ENCODE data around the gene IWS1.
"Not testable (repeated sequence)": the region's sequence is repeated elsewhere in the genome, so short reads cannot be mapped to it uniquely, and the experiment has no call there.

Gene IWS1

DNA sequence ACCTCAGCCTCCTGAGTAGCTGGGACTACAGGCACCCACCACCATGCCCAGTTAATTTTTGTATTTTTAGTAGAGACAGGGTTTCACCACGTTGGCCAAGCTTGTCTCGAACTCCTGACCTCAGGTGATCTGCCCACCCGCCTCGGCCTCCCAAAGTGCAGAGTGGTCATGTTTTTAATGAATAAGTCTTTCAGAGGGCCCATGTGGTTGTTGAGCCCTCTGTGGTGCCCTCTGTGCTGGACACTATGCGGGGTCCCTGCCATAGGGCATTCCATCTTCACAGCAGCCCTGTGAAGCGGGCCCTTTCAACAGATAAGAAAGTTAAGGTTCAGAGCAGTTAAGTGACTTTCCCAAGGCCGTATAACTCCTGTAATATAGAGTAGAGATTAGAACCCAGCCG is 35.1 kb upstream of the IWS1 start:
- no peak for DNase-seq (ENCODE audit: low read depth in 1 of 2, low spot score in 1 of 2)

DNA sequence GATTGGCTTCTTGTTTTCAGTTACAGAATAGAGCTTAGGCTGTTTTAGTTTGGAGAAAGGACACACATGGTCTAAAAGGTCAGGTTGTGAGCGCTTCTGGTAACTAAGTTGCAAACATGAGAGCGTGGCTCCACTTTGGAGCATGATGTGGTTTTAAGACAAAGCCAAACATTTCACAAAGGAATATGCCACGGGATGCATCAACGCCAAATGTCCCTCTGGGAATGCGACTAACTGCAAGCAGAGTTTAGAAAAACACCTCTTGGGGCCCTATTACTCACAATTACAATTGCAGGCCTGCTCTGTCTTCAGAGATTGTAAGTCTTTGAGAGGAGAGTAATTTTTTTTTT is 34.6 kb upstream of the IWS1 start:
- no peak for DNase-seq (ENCODE audit: low read depth in 1 of 2, low spot score in 1 of 2)

DNA sequence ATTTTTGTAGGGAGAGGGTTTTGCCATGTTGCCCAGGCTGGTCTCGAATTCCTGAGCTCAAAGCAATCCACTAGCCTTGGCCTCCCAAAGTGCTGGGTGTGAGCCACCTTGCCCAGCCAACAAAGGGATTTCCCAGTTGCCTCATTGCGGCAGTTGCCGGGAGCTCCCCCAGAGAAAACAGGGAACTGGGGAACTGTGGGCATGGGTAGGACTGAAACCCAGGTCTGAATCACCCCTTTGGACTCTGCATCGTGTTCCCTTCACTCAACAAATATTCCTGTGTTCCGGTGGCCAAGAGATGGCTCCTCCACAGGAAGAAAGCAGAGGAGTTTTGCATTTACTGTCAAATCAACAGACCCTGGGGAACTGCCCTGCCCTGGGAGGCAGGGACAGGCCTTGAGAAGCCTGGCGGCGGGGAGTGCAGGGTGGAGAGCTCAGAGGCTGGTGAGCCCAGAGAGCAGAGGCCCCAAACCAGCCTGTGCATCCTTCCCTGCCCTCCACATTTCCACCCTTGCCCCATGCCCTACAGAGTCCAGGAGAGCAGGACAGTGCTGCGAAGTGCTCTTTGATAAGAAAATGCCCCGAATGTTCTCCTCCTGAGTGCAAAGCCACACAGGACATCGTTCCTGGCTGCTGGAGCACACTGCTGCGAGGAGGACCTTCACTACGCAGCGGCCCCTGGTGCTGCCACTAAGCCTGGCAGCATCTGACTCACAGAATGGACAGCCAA is 34.1 kb upstream of the IWS1 start:
- DNase-seq (ENCODE audit: low read depth in 1 of 2, low spot score in 1 of 2): no peak

DNA sequence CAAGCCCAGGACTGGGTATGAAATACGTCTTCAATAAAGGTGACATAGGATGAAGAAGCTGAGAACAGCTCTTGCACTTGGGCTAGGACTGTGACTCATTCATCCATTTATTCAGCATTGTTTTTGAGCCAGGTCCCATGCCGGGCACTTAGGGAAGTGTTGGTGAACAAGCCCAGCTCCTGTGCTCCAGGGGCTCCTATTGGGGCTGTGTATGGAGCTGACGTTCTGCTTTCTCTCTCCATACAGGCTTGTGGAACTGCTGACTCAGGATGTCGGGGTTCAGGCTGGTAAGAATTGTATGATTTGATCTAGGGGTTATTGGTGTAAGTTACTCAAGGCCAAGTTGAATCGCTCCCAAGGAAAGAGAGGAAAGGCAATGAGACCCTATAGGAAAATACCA is 33.2 kb upstream of the IWS1 start:
- DNase-seq (ENCODE audit: low read depth in 1 of 2, low spot score in 1 of 2): no peak

DNA sequence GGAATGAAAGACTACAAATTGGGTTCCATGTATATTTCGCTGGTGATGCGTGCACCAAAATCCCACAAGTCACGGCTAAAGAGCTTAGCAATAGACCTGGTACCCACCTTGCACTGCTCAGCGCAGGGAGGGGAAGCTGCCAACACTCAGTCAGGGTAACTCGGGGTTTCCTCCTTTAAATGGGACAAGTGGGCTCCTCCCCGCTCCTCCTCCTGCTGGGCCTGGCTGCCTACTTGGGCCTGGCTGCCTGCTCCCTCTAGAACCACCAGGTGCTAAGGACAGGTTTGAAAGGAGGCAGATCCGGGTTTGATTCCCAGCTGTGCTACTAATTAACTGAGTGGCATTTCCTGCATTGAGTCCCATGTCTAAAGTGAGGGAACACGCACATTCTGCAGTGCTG is 32.6 kb upstream of the IWS1 start:
- no peak for DNase-seq (ENCODE audit: low read depth in 1 of 2, low spot score in 1 of 2)

DNA sequence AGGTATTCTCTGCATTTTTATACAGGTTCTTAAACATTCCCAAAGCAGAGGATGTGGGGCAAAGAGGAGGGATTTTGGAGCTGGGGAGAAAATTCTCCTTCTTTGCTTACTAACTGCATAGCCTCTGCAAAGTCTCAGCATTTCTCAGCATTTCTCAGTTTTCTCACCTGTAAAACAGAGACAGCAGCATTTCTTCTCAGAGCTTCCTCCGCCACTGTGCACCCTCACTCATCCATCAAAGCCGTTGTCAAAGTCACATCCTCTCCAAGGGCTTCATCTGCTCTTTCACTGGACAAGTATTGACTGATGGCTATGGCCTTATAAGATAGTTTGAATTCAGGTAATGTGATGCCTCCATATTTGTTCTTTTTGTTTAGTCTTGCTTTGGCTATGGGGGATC is 26.6 kb upstream of the IWS1 start:
- DNase-seq (ENCODE audit: low read depth in 1 of 2, low spot score in 1 of 2): no peak

DNA sequence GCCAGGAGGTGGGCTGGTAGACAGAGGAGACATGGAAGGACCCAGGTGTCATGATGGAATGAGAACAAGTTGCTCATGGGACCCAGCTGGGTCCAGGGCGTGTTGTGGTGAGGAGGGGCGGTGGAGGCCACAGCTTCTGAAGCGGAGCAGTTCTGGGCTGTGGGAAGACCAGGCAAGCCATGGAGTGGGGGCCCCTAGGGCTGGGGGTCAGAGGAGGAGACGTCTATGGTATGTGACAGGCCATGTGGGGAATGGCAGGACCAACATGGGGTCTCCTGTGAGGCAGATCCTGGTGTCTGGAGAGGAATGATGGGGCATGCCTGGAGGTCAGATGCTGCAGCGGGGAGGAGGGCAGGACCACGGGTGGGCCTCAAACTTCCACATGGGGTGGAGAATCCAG is 26.0 kb upstream of the IWS1 start:
- no peak for DNase-seq (ENCODE audit: low read depth in 1 of 2, low spot score in 1 of 2)

DNA sequence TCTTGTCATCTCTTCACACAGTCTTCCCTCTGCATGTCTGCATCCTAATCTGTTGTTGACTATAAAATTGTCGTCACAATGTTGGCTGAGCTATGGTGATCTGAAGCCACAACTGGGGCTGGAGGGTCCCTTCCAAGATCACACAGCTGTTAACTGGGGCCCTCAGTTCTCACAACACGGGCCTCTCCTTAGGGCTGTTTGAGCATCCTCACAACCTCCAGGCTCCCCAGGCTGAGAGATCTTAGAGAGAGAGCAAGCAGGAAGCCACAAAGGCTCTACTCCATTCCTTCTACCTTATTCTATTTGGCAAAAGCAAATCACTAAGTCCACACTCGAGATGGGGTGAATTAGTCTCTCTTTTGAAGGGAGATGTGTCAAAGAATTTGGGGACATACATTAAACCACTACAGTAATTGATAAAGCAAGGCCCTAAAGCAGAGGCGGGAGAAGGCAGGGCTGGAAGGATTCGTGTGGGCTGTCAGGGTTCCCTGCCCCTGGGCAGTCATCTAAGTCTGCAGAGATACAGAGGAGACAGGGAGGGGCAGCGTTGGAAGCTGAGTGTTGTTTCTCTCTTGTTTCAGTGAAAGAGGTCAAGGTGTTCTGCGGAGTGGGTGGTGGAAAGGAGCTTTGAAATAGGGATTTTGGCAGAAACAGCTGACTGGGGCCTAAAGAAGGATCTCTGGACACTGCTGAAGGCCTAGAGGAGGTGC is 25.1 kb upstream of the IWS1 start:
- DNase-seq (ENCODE audit: low read depth in 1 of 2, low spot score in 1 of 2): no peak

DNA sequence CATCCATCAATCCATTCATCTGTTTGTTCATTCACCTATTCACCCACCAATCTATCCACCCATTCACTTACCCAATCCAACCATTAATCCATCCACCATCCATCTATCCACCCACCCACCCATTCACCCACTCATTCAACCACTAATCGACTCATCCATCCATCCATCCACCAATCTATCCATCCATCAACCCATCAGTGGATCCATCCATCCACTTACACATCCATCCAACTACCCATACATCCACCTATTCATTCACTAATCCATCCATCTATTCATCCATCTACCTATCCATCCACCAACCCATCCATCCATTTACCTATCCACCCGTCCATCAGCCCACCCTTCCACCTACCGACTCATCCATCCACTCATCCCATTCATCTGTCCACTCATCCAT is 20.5 kb upstream of the IWS1 start:
- DNase-seq (ENCODE audit: low read depth in 1 of 2, low spot score in 1 of 2): no peak

DNA sequence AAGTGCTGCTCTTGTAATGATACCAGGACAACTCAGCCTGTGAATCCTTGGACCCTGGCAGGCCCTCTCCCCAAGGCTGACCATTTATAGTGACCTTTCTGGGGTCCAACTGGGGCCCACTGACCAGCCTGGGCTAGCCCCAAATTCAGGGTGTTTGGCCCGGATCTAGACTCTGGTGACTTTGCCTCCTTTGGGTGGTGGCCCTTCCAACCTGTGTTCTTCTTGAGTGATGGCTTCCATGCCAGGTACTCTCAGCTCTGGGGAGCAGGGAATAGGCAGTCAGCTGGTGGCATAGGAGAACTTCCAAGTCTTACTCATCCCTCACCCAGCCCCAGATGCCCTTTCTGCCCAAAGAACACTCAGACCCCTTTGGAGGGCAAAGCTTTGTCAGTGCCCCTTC is 19.5 kb upstream of the IWS1 start:
- DNase-seq (ENCODE audit: low read depth in 1 of 2, low spot score in 1 of 2): no peak

DNA sequence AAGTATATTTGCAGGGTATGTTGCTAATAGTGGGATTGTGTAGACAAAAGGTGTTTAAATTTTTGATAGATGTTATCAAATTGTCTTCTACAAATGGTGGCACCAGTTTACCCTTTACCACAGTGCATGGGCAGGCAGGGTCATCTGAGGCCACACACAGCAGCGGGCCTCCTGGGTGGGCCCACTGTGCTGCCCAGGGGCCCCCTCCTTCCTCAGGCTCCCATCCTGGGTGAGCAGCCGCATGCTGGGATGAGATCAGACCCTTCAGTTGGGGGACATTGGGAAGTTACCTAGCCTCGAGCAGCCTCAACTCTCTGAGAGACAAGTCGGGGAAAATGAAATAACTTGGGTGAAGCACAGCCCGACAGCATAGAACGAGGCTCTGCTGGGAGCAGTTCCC is 18.9 kb upstream of the IWS1 start:
- no peak for DNase-seq (ENCODE audit: low read depth in 1 of 2, low spot score in 1 of 2)

DNA sequence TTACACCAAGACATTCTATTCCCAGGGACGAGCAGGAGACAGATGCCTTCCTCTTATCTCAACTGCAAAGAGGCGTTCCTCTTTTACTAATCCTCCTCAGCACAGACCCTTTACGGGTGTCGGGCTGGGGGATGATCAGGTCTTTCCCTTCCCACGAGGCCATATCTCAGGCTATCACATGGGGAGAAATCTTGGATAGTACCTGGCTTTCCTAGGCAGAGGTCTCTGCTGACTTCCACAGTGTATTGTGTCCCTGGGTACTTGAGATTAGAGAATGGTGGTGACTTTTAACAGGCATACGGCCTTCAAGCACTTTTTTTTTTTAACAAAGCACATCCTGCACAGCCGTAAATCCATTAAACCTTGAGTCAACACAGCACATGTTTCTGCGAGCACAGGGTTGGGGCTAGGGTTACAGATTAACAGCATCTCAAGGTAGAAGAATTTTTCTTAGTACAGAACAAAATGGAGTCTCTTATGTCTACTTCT is 16.8 kb upstream of the IWS1 start:
- not testable (repeated sequence) for DNase-seq (ENCODE audit: low read depth in 1 of 2, low spot score in 1 of 2)

DNA sequence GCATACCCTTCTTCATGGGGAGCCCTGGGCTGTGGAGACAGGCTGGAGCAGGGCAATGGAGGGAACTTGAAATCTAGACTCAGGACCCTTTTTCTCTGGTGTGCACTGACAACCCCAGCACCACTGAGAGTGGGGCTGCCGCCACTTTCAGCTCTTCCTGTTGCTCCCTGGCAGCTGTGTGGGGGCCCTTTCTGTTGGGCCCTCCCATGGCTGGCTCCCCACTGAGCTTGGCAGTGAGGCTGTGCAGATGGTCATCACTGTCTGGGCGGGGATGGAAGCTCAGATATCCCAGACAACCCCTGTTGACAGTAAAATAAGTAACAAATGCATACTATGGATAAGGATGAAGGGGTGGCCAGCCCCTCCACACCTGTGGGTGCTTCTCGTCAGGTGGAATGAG is 15.9 kb upstream of the IWS1 start:
- DNase-seq (ENCODE audit: low read depth in 1 of 2, low spot score in 1 of 2): no peak

DNA sequence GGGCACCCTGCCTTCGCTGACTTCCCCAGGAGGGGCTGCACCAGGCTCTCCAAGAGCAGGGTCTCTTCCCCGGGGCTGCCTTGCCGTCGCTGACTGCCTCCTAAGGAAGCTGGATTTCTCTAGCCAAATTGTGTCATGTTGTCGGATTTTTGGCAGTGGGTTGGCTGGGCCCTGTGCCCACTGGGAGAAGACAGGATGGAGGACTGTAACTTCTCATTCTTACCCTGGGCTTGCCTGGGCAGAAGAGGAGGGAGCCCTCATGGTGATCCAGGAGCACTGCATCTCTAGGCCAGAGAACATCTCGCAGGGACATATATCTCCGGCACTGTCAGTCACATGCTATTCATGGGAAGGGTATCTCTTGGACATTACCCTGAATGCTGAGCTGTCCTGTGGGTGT is 15.5 kb upstream of the IWS1 start:
- DNase-seq (ENCODE audit: low read depth in 1 of 2, low spot score in 1 of 2): no peak

DNA sequence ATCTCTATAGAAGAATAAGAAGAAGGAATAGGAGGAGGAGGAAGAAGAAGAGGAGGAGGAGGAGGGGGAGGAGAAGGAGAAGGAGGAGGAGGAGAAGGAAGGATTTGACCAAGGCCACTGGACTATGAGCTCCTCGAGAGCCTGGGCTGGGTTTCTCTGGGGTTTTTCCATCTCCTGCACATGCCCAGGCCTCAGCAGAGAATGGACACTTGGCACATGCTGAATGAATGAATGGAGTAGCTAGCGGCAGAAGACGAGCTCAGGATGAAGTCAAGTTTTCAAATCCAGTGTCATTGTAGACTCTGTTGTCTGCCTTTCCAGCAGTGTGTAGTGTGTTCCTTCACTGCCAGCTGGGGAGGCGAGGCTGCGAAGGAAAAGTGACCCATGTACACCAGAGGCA is 11.4 kb upstream of the IWS1 start:
- DNase-seq (ENCODE audit: low read depth in 1 of 2, low spot score in 1 of 2): no peak

DNA sequence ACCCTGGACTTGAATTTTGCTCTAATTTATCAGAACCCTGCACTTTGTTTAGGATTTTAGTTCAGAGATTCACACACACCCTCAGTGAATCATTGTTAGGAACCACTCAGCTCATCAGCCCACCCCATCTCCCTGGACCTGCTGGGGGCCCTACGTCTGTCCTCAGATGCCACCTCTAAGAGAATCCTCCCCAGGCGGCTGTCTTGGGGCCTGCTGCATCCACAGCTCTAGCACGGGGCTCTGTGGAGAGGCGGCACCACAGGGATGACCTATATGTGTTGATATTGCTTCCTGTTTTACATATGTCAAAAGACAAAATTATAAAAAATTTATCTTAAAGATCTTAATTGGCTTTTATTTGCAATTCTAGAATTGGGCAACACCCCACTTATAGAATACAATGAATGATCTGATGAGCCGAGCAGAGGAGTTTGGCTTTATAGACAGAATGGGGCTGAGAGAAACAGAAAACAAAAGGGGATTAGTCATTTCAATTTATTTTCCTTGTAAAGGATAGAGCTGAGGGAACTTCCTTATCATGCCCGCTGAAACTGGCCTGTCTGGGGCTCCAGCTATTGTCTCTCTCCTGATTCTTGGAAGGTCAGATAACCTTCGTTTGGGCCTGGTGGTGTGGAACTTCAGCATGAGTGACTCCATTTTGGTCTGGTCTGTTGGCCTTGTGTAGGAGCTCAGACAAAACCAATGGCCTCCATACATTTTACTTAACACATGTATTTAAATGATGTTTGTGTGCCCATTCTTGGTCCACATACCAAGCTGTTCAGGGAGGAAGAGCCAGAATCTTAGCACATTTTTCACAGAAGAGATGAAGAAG is 10.6 kb upstream of the IWS1 start:
- DNase-seq (ENCODE audit: low read depth in 1 of 2, low spot score in 1 of 2): no peak

DNA sequence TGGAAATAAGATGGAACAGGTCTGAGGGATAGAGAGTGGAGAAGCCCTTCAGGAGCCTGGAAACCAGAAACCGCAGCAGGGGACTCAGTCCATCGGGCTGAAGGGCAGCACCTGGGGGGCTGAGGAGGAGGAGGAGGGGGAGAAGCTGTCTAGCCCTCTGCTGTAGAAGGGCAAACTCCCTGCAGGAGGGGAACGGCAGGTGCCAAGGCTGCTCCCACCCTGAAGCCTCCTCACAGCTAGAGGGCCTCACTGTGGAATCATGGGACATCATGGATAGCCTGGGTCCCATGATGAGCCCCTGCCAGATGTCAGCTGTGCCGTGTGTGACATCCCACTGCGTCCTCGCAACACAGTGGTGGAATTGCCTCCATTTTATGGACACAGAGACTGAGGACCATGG is 9.6 kb upstream of the IWS1 start:
- DNase-seq (ENCODE audit: low read depth in 1 of 2, low spot score in 1 of 2): no peak

DNA sequence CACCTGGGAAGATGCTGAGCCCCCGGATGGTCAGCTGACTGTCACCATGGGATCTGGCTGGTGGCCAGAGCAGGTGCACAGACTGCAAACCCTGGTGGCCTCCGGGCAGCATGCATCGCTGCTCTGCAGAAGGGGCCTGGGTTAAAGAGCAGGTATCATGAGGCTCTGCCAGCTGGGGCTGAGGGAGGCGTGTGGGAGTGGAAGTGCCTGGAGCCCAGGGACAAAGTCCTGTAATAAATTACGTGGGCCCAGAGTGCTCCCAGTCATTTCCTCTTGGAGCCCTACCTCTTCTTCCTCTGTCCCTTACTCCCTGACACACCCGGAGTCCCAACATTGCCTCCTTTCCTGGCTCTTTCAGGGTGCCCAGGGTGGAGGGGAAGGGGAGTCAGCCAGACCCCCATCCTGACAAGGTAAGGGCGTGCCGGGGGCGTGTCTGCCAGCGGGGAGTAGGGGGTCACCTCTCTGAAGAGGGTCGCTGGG is 9.2 kb upstream of the IWS1 start, which contains the start of gene MYO7B:
Gene MYO7B (plus strand): TSS at position 262 of the 480 bp plus-strand sequence. CDS start 24,040 bp downstream, outside the sequence.
- DNase-seq (ENCODE audit: low read depth in 1 of 2, low spot score in 1 of 2): no peak

DNA sequence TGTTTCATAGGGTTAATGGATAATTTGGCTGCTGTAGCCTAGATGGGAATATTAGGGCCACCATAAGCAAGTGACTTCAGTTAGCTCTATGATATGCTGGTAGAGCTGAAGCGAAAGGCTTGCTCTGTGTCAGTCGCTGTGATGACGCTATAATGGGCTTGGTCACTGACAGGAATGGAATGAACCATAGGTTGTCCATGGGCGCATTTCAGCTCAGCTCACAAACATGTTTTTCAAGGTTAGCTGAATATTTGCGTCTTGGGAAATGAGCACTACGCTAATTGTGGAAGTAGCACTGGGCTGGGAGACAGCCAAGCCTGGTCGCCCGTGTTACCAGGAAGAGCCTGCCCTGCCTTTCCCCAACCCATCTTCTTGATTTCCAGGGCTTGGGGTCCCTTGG is 6.0 kb upstream of the IWS1 start:
- DNase-seq (ENCODE audit: low read depth in 1 of 2, low spot score in 1 of 2): no peak

DNA sequence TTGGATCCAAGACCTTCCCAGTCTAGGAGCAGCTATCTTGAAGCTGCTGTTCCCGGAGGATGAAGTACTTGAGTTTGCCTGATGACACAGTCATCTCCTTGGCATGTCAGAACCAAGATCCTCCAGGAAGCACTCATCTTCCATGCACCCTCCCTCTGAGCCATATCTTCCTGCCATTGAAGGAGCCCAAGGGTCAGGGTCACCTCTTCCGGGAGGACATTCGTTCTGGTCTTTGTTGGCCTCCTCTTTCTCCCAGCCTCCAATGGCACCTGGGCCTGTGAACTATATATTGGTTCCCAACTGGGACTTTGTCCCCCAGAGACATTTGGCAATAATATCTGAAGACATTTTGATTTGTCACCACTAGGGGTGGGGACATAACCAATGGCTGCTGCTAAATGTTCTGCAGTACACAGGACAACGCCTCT is 4.9 kb upstream of the IWS1 start:
- no peak for DNase-seq (ENCODE audit: low read depth in 1 of 2, low spot score in 1 of 2)

DNA sequence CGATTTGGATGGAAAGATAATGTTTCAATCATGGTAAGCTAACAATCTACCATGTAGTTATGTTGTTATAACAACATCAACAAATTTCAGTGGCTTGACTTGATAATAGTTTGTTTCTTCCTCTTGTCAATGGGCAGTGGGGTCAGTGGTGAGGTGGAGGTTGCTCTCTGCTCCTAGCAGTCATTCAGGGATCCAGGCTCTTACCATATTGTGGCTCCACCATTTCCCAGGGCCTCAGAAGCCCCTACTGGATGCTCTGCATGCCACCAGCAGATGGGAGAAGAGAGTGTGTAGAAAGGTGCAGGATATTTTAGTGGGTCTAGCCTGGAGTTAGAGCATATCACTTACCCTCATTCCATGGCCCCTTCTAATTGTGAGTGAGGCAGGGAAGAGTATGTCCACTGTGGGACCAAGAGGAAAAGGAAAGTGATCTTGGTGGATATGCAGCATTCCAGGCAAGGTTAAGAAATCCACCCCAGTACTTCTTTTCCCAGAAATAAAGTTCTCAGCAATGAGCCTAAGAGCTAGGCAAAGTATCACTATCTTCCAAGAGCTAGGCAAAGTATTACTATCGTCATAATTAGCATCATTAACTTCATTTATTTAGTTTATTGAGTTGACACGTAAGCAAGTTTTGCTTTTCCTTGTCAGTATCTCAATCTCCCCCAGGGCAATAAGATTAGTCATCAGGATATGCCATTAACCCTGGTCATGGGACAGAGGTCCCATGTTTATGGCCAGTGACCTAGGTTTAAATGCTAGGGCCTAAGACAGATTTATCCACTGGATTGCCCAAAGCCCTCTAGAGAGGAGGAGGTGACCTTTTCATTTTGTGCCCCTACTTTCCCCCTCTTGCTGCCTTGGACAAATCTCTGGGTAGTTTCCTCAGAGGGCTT is 4.2 kb upstream of the IWS1 start:
- no peak for DNase-seq (ENCODE audit: low read depth in 1 of 2, low spot score in 1 of 2)

Data from stimulated activated CD4-positive, alpha-beta T cell treated with anti-CD3 and anti-CD28 coated beads, Interleukin-15, amount 100 ng/mL, for 1 hour (primary cell).